ENCODE measurements around the gene LRIT1. TPM values are rescaled to one million over a fixed set of nuclear protein-coding genes. Genes with fewer than 3 reads are reported as not detected.

Gene LRIT1
- total RNA-seq, 2 experiments from 2014 or later, result not detected

GRCh38 chr10:84205049-84205852, 36.1 kb downstream of the LRIT1 start:
- peak; percentile 84 for DNase-seq
- intact Hi-C loops (cut with micrococcal nuclease), result loop anchor here (5.0 kb wide), 1 partner anchor 58 kb away; no protein-coding TSS in a partner anchor
- H3K9me3 Mint-ChIP-seq, result no peaks in the 10 kb centered on the region
- ATAC-seq, result peak; percentile 98
- TF ChIP-seq CTCF (IDR thresholded peaks at IDR 0.05), result peak; percentile 79
- H3K27ac Mint-ChIP-seq, result no peak overlapping the region
- ChIA-PET POLR2A (interaction anchor here (0.6 kb wide), 2 partner anchors 18 to 161 kb away, joined by 3 read pairs; no protein-coding TSS in a partner anchor), CTCF (interaction anchor here (0.7 to 3.9 kb wide), 20 partner anchors 10 to 332 kb away, joined by 3 to 71 read pairs (median 4); no protein-coding TSS in a partner anchor)
- H3K27me3 Mint-ChIP-seq, result peaks cover 3% of the 10 kb centered on the region
- H3K4me1 Mint-ChIP-seq (ENCODE audit: low read depth), result no peaks in the 10 kb centered on the region
- H3K4me3 Mint-ChIP-seq, result no peak overlapping the region
- no peaks in the 10 kb centered on the region for H3K36me3 Mint-ChIP-seq (ENCODE audit: low read depth)

DNA sequence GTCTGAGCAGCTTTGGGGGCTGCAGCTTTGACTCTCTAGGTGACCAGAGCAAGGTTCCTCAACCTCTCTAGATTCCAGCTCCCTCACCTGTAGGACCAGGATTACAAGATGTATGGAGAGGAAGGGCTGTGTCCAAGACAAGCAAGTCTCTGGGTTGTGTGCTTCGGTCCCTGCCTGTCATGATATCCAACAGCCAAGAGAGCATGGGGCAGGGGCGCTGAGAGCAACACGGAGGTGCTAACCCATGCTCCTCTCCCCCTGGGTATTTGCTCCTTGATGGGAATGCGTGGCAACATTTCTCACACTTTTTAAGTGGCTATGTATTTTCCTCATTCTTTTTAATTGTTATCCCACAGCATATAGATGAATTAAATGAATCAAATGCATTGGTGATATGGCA, 36.7 kb downstream of the LRIT1 start:
- no peak for ATAC-seq
- no peak for DNase-seq
- no peak overlapping the region for H3K4me3 Mint-ChIP-seq
- no peak overlapping the region for H3K27ac Mint-ChIP-seq
- intact Hi-C loops (cut with micrococcal nuclease), result loop anchor here (5.0 kb wide), 2 partner anchors 47 to 57 kb away; no protein-coding TSS in a partner anchor
- ChIA-PET POLR2A (interaction anchor here (0.6 kb wide), 1 partner anchor 162 kb away, joined by 3 read pairs; no protein-coding TSS in a partner anchor), CTCF (interaction anchor here (0.7 to 3.9 kb wide), 15 partner anchors 10 to 114 kb away, joined by 3 to 71 read pairs (median 5); no protein-coding TSS in a partner anchor)
- H3K27me3 Mint-ChIP-seq, result peaks cover 3% of the 10 kb centered on the region
- H3K36me3 Mint-ChIP-seq (ENCODE audit: low read depth), result no peaks in the 10 kb centered on the region
- TF ChIP-seq CTCF (IDR thresholded peaks at IDR 0.05), result no peak
- H3K9me3 Mint-ChIP-seq, result no peaks in the 10 kb centered on the region
- H3K4me1 Mint-ChIP-seq (ENCODE audit: low read depth), result no peaks in the 10 kb centered on the region

DNA sequence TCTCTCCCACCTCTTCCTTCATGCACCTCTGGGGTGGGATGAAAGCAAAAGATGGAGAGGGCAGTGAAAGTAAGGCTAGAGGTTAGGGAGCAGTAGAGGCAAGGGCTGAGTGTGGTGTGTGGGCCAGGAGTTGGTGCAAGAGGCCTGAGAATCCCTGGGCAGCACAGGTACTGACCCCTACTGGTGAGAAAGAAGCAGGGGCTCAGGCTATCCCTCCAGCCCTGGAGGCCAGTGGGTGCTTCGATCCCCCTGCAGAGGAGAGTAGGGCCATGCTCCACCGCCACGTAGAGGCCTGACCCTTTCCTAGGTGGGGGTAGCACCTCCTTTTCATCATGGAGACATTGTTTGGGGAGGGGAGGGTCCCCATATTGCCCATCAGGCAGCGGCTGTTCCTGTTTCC, 37.2 kb downstream of the LRIT1 start:
- TF ChIP-seq CTCF (IDR thresholded peaks at IDR 0.05), result peak; percentile 20
- intact Hi-C loops (cut with micrococcal nuclease), result loop anchor here (5.0 kb wide), 1 partner anchor 47 kb away; no protein-coding TSS in a partner anchor
- DNase-seq (no peak), ATAC-seq (peak; percentile 35)
- peaks cover 3% of the 10 kb centered on the region for H3K27me3 Mint-ChIP-seq
- ChIA-PET CTCF (interaction anchor here (1.5 to 3.9 kb wide), 6 partner anchors 9 to 113 kb away, joined by 3 to 71 read pairs (median 6); no protein-coding TSS in a partner anchor), POLR2A (no interaction called here)
- H3K4me3 Mint-ChIP-seq, result no peak overlapping the region
- H3K36me3 Mint-ChIP-seq (ENCODE audit: low read depth), result no peaks in the 10 kb centered on the region
- no peaks in the 10 kb centered on the region for H3K9me3 Mint-ChIP-seq
- H3K4me1 Mint-ChIP-seq (ENCODE audit: low read depth), result no peaks in the 10 kb centered on the region
- H3K27ac Mint-ChIP-seq, result no peak overlapping the region

- TF ChIP-seq CTCF (IDR thresholded peaks at IDR 0.05), result no peak
- Mint-ChIP-seq H3K27me3 (peaks cover 3% of the 10 kb centered on the region), H3K36me3 (ENCODE audit: low read depth) (no peaks in the 10 kb centered on the region), H3K9me3 (no peaks in the 10 kb centered on the region), H3K27ac (no peak overlapping the region), H3K4me1 (ENCODE audit: low read depth) (no peaks in the 10 kb centered on the region), H3K4me3 (no peak overlapping the region)
- ATAC-seq (no peak), DNase-seq (no peak)
- CTCF ChIA-PET, result interaction anchor here (1.0 kb wide), 2 partner anchors 12 to 54 kb away, joined by 4 read pairs; no protein-coding TSS in a partner anchor
- intact Hi-C loops (cut with micrococcal nuclease), result loop anchor here (5.0 kb wide), 1 partner anchor 45 kb away; no protein-coding TSS in a partner anchor
- POLR2A ChIA-PET, result interaction anchor here (1.4 kb wide), 1 partner anchor 9 kb away, joined by 3 read pairs; no protein-coding TSS in a partner anchor
Observed at GRCh38 chr10:84202349-84202748, 39.0 kb downstream of the LRIT1 start.

Data from activated CD8-positive, alpha-beta T cell treated with anti-CD3 and anti-CD28 coated beads for 36 hours (primary cell).